NCI-H345 treated with DMSO at 0.1 percent for 48 hours (cell line): ENCODE data around the gene INPP1.

Experiments
- DNase-seq: peaks from one replicate; lab custom pipeline; 2025; ENCODE audit not compliant: unreplicated experiment; lab: John Stamatoyannopoulos, UW

Gene INPP1

DNA sequence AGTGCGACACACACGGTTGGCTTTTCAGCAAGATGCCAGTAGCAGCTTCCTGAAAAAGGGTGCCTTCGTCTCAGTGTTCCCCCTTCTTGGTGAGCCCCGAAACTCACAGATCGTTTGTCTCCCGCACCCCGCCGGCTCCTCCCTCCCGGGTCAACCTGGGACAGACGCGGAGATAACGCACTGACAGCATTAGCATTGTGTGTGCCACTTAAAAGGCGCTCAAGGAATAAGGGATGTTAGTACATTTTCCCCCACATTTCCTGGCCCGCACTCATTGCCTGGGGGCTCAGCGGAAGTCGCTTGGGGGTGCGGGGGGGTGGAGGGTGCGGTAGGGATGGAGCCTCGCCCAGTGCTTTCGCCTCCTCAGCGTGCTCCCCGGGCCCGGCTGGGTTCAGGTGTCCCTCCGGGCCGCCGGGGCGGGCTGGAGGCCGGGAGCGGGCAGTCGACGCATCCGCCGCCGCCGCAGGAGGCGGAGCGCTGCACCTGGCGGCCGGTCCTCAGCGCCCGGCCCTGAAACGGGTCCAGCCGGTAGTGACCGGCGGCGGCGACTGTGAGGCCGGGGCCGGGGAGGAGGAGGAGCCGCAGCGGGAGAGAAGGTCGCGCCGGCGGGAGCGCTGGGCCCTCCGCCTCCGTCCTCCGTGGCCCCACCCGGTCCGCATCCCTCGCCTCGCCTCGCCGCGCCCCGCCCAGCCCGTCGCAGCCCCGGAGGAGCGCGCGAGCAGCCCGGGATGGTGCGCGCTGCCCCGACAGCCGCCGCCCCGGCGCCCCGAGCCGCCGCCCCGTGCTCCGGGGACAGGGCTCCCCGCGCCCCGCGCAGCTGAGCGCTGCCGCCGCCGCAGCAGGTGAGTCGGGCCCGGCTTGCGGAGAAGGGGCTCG lies 64.5 kb downstream of the INPP1 start, which contains the start of gene MFSD6:
MFSD6 (plus strand) TSS at position 694 of the 876 bp plus-strand sequence. CDS start 27,675 bp downstream, outside the sequence.
- peak; percentile 54 for DNase-seq

DNA sequence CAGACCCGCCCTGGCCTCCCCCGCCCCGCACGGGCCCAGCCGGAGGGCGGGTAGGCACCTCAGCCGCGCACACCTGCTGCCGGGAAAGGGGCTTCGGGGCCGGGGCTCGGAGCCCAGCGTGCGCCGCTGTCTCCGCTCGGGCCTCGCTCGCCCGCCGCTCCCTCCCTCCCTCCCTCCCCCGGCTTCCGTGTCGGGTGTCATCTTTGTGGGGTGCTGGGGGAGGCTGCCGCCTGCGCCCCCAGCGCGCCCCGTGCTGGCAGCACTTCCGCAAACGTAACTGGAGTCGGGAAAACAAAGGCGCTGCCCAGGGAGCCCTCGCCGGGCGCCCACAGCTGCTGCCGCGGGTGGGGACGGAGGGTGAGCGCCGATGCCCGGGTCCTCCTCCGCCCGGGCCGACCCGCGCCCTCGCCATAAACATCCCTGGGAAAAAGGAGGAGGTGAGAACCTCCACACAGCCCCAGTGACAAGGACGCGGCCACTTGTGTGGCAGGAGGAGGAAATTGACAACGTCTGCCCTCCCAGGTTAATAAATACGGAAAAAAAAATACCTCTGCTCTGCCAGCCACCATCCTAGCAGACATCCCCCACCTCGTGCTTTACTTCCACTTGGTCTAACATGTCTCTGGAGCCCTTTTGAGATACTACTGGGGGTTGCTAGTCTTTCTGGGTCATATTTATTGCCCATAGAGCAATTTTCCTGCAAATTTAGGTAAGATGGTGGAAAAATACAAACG lies 65.3 kb downstream of the INPP1 start:
- DNase-seq = peak; percentile 83

DNA sequence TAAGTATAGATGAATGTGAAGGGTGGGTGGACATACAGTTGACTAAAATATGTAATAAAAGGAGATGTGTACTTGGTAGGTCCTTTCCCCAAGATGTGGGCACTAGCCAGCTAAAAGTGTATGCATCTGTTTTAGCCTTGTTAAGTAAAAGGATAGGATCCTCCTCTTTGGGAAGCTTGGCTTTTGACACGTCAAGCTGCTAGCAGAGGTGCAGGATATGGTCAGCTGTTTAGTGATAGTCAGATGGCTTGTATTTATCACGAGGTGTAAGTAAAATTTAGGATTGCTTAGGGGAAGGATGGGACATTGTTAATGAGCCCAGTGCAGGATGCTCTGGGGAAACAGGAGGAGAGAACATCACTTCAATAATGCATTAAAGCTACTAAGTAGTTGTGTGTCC lies 66.2 kb downstream of the INPP1 start:
- peak; percentile 35 for DNase-seq

DNA sequence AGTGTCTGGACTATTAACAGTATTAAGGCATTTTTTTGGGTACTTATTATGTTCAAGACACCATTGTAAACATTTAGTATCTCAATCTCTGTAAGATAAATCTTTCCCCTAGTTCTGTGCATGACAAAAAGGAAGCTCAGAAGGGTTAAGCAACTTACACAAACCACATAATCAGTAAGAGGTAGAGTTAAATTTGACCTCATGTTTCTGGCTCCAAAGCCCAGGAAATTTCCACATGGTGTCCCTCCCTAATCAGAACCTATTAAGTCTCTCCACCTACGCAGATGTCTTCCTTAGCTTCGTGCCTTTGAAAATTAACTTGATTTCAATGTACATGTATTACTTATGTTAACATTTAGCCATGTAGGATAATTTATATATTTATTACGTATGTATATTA lies 66.8 kb downstream of the INPP1 start:
- no peak for DNase-seq

DNA sequence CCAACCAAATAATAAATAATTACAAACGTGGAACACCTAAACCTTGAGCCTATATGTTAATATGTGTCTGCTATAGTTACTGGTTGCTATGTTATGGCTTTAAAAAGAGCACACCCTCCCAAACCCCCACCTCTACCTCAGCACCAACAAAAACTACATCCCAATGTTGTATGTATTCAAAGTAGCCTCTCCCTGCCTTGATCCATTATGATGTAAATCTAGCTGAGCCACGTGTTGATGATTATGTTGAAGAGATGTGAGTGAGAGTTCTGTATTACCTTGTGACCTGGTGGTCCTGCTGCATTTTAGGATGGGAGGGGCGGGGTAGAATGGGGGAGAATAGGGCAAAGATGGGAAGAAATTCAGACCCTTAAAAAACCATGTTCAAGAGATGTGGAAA lies 69.6 kb downstream of the INPP1 start:
- DNase-seq = no peak

DNA sequence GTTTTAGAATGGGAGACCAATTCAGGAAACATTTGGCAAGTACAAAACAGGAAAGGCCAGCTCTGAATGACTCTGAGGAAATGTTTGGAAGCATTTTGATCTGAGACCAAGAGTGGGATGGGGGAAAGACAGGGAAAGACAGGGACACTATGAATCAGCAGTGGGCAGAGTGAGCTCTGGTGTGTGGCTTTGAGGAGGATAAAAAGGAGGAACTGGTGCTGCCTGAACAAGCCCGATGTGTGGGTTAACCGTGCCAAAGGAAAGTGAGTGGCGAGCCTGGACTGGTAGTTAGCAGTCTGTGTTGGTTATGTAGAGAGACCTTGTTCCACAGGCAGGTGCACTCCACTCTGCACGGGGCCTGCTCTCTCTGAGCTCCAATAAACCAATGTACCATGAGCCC lies 70.0 kb downstream of the INPP1 start:
- no peak for DNase-seq

DNA sequence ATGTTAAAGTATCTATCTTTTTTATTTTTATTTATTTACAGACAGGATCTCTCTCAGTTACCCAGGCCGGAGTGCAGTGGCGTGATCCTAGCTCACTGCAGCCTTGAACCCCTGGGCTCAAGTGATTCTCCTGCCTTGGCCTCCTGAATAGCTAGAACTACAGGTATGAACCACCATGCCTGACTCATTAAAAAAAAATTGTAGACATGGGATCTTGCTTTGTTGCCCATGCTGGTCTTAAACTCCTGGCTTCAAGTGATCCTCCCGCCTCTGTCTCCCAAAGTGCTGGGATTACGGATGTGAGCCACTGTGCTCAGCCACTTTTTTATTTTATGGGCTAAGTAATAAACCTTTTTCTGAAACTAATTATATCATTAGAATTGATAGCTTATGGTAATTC lies 71.9 kb downstream of the INPP1 start:
- DNase-seq = no peak

DNA sequence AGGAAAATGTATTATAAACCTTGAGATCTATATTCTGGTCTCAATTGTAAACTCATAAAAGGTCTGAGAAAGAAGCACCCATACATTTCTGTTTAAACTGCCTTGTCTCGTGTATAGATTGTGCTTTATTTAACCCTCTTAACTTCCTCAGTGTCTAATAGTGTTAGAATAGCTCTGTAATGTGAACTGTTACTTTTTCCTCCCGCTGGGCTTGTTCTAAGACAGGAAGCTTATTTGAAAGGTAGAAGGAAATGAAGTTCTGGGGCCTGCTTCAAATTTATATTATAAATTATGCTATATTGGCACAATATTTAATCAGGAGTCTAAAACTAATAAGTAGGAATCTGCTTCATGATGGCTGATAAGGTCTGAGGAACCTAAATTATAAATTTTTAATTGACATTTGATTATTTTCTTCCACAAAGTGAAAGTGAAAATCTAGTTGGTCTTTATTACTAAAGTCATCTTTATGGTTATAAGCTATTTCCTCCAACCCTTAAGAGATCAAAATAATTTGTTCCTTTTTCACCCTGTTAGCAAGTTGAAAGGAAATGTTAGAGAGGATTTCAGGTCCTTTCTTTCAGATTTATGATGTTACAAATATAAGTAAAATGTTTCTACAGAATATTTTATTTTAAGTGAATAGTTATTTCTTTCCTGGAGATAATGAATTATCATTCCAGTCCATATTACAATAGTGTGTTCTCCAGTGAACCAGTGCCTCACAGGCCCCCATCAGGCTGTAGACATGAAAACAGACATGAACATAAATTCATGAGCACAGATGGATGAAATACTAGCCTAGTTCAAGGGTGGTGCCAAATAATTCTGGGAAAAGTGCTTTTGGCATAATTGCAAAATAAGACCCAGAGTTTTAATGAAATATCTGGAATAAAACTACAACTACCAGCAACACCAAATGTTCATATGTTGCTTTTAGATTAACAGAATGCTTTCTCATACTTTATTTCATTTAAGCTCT lies 72.7 kb downstream of the INPP1 start:
- no peak for DNase-seq

DNA sequence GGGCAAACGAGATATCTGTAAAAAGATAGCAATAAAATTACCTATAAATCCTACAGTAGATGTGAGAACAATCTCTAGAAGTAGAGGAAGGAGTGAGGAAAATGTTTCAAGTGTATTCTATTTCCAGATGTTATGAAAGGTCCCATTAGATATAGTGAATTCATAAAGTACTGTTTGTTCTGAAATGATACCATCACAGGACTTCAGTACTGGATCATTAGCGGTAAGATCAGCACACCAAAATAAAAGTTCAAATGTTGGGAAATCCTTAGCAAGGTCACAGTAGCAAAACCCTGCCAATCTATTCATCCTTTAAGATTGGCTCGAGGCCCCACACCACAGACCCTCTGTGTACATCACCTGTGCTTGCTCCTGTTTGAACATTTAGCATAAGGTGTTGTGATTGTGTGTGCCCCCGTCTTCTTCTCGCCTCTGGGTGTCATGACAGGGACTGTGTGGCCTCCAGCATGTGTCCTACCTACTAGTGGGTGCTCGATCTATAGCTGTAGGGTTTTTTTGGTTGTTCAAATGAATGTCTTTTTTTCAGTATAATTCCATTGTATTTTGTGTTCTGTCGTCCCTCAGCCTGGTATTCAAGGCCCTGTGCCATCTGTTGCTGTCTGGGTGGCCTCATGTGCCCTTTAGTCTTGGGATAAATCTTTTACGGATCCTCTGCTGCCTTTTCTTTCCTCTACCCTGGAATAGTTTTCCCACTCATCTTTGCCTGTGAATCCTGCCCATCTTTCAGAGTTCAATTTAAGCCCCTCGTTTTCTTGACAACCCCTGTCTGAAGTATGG lies 73.9 kb downstream of the INPP1 start:
- DNase-seq = no peak

DNA sequence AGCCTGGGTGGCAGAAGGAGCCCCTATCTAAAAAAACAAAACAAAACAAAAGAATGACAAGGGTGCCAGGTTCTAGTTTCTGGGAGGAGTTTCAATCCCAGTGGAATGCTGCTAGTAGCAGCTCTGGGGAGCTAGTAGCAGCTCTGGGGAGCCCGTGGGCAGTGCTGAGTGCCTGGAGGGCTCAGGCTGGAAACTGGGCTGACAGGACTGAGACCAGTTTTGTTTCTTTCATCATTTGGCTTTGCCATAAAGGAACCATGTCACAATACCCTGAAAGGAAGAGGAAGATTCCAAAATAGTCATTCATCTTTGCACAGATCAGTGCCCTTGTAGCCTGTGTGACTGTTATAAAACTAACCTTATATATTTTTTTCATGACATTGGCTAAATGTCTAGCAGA lies 75.3 kb downstream of the INPP1 start:
- no peak for DNase-seq

DNA sequence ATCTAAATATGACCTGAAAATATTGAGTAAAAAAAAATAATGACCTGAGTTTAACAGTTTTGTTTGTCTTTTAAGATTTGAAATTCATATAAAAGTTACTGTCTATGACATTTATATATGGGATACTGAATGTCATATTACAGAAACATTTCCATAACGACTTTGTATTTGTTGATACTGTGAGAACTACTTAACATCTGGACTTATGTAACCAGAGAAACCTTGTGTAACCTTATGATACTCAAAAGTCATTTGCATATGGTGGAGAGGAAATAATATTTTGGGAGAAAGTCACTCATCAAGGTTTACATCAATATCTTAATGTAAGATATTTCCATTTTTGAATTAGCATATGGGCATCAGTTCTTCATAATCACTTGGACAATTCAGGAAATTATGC lies 77.4 kb downstream of the INPP1 start:
- no peak for DNase-seq
